ENCODE data around the gene TXNRD2. TPM values are rescaled to one million over a fixed set of nuclear protein-coding genes. Genes with fewer than 3 reads are reported as not detected.

TXNRD2 gene
- total RNA-seq, 4 donors from 2014 or later = 8.0 to 11.3 (median 10.4) TPM

DNA sequence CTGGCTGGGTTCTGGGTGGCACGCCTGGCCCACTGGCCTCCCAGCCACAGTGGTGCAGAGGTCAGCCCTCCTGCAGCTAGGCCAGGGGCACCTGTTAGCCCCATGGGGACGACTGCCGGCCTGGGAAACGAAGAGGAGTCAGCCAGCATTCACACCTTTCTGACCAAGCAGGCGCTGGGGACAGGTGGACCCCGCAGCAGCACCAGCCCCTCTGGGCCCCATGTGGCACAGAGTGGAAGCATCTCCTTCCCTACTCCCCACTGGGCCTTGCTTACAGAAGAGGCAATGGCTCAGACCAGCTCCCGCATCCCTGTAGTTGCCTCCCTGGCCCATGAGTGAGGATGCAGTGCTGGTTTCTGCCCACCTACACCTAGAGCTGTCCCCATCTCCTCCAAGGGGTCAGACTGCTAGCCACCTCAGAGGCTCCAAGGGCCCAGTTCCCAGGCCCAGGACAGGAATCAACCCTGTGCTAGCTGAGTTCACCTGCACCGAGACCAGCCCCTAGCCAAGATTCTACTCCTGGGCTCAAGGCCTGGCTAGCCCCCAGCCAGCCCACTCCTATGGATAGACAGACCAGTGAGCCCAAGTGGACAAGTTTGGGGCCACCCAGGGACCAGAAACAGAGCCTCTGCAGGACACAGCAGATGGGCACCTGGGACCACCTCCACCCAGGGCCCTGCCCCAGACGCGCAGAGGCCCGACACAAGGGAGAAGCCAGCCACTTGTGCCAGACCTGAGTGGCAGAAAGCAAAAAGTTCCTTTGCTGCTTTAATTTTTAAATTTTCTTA lies 27.7 kb upstream of the TXNRD2 start:
- no peak for DNase-seq
- Histone ChIP-seq H3K4me3 (no peak overlapping the region), H3K4me1 (peaks cover 3 to 39% (median 3%) of the 10 kb centered on the region in 3 donors), H3K27ac (no peak overlapping the region), H3K36me3 (peaks cover 0 to 89% (median 21%) of the 10 kb centered on the region in 3 donors), H3K9me3 (no peaks in the 10 kb centered on the region), H3K27me3 (no peaks in the 10 kb centered on the region)
- TF ChIP-seq, protein P1, sequence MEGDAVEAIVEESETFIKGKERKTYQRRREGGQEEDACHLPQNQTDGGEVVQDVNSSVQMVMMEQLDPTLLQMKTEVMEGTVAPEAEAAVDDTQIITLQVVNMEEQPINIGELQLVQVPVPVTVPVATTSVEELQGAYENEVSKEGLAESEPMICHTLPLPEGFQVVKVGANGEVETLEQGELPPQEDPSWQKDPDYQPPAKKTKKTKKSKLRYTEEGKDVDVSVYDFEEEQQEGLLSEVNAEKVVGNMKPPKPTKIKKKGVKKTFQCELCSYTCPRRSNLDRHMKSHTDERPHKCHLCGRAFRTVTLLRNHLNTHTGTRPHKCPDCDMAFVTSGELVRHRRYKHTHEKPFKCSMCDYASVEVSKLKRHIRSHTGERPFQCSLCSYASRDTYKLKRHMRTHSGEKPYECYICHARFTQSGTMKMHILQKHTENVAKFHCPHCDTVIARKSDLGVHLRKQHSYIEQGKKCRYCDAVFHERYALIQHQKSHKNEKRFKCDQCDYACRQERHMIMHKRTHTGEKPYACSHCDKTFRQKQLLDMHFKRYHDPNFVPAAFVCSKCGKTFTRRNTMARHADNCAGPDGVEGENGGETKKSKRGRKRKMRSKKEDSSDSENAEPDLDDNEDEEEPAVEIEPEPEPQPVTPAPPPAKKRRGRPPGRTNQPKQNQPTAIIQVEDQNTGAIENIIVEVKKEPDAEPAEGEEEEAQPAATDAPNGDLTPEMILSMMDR (IDR thresholded peaks at IDR 0.05) = no peak
- TF ChIP-seq POLR2A (IDR thresholded peaks at IDR 0.05) = no peak
- intact Hi-C loops (cut with DNase I) = no loop called here
- 68 to 73% methylated on average over 4 to 8 of the region's 11 CpGs for WGBS, 2 donors

- no peaks in the 10 kb centered on the region for H3K27me3 ChIP-seq
- TF ChIP-seq, protein P1 (IDR thresholded peaks at IDR 0.05) = no peak
- TF ChIP-seq POLR2A (IDR thresholded peaks at IDR 0.05) = no peak
- no peak for DNase-seq
- intact Hi-C loops (cut with DNase I) = no loop called here
- no peak overlapping the region for H3K27ac ChIP-seq
- H3K36me3 ChIP-seq = peaks cover 0 to 97% (median 27%) of the 10 kb centered on the region in 3 donors
- H3K9me3 ChIP-seq = no peaks in the 10 kb centered on the region
- H3K4me3 ChIP-seq = no peak overlapping the region
- WGBS, 2 donors = 76 to 88% methylated on average over 5 to 16 of the region's 18 CpGs
- peaks cover 3 to 41% (median 4%) of the 10 kb centered on the region in 3 donors for H3K4me1 ChIP-seq
These were observed 26.9 kb upstream of the TXNRD2 start for GRCh38 chr22:19968450-19968891.

GRCh38 chr22:19967850-19968449 lies 26.3 kb upstream of the TXNRD2 start:
- WGBS, 2 donors = 63 to 69% methylated on average over 3 to 5 of the region's 7 CpGs
- intact Hi-C loops (cut with DNase I) = no loop called here

DNA sequence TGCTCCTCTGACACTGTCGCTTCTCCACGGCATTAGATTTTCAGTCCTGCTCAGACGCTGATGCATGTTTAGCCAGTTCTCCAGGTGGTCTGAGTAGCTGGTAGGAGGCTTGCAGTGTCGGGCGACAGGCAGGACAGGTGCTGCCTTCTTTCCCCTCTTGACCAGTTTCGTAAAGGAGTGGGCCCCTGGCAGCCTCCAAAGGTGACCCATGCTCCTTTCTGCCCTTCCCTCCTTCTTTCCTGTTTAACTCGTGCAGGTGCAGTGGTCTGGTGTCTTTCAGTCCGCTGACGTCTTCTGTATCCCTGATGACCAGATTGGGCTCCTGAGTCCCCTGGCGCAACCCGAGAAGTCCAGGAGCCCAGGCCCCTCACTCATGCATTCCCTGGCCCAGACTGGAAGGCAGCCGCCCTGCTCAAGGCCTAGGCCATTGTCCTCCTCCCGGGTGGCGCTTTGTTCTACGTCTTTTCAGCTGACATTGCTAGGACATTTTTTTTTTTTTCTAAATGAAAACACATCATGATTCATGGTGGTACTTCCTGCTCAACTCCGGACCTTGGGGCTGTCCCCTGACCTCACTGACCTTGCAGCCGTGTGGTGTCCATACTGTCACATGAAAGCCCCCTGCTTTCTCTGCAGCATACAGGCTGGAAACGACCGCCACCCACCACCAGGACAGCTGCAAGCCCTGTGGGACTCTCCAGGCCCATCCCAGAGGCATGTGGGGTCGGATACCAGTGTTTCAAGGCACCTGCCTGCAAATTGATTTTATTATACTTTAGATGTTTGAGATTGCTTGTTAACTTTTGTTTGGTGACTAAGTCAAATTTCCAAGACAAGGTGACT lies 25.5 kb upstream of the TXNRD2 start:
- H3K36me3 ChIP-seq = peaks cover 0 to 84% (median 27%) of the 10 kb centered on the region in 3 donors
- intact Hi-C loops (cut with DNase I) = no loop called here
- no peak for DNase-seq
- TF ChIP-seq, protein P1 (IDR thresholded peaks at IDR 0.05) = no peak
- no peak for TF ChIP-seq POLR2A (IDR thresholded peaks at IDR 0.05)
- 61 to 74% methylated on average over 18 to 19 of the region's 20 CpGs for WGBS, 2 donors
- no peaks in the 10 kb centered on the region for H3K9me3 ChIP-seq
- H3K27ac ChIP-seq = no peak overlapping the region
- H3K4me1 ChIP-seq = peaks cover 12 to 55% (median 12%) of the 10 kb centered on the region in 3 donors
- H3K4me3 ChIP-seq = no peak overlapping the region
- H3K27me3 ChIP-seq = no peaks in the 10 kb centered on the region

More at GRCh38 chr22:19967850-19968449, 26.3 kb upstream of the TXNRD2 start:
- Histone ChIP-seq H3K36me3 (peaks cover 0 to 93% (median 27%) of the 10 kb centered on the region in 3 donors), H3K4me3 (no peak overlapping the region), H3K4me1 (peaks cover 4 to 46% (median 4%) of the 10 kb centered on the region in 3 donors), H3K27ac (no peak overlapping the region), H3K9me3 (no peaks in the 10 kb centered on the region), H3K27me3 (no peaks in the 10 kb centered on the region)
- TF ChIP-seq POLR2A (IDR thresholded peaks at IDR 0.05) = no peak
- TF ChIP-seq, protein P1 (IDR thresholded peaks at IDR 0.05) = no peak
- no peak for DNase-seq
